ENCODE data around the gene FRMPD4.

DNA sequence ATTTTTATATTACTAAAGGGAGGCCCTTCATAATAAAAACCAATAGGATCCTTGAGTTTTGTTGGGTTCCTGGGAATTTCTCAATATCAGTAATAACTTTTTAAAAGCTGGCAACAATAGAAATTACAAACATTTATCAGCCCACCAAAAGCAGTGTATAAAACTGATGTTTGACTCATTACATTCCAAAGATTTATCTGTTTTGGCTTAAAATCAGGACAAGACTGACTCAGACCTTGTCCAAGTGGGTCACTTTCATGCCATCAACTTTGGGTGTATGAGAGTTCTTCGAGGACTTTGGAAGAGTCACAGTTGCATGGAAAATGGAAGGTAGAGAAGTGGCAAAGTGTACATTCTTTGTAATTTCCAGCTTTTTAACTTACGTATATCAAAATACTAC, 102.8 kb downstream of the FRMPD4 start:
- TF ChIP-seq, protein P1, sequence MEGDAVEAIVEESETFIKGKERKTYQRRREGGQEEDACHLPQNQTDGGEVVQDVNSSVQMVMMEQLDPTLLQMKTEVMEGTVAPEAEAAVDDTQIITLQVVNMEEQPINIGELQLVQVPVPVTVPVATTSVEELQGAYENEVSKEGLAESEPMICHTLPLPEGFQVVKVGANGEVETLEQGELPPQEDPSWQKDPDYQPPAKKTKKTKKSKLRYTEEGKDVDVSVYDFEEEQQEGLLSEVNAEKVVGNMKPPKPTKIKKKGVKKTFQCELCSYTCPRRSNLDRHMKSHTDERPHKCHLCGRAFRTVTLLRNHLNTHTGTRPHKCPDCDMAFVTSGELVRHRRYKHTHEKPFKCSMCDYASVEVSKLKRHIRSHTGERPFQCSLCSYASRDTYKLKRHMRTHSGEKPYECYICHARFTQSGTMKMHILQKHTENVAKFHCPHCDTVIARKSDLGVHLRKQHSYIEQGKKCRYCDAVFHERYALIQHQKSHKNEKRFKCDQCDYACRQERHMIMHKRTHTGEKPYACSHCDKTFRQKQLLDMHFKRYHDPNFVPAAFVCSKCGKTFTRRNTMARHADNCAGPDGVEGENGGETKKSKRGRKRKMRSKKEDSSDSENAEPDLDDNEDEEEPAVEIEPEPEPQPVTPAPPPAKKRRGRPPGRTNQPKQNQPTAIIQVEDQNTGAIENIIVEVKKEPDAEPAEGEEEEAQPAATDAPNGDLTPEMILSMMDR (IDR thresholded peaks at IDR 0.05), result no peak
- TF ChIP-seq POLR2A (IDR thresholded peaks at IDR 0.05; ENCODE audit: low read depth) (no peak), POLR2AphosphoS5 (IDR thresholded peaks at IDR 0.05) (no peak), EP300 (IDR thresholded peaks at IDR 0.05) (no peak)
